H9 (cell line): ENCODE results near the gene FAM200C. TPM values are rescaled to one million over a fixed set of nuclear protein-coding genes. Genes with fewer than 3 reads are reported as not detected.

Experiments
- DNase-seq: peaks from one replicate; pipeline ENCODE4 v3.0.0-alpha.2; 2017
- H2AFZ ChIP-seq: one replicate; pipeline ENCODE4 v1.6.1; 2013; ENCODE audit warnings: mild to moderate bottlenecking, low read length, control low read depth, moderate library complexity
- H2AK5ac ChIP-seq: 2 replicates; pipeline ENCODE4 v1.6.1; 2013; ENCODE audit warnings: low read length, control low read depth, mixed read lengths; ENCODE audit not compliant: insufficient read length
- H2BK120ac ChIP-seq: one replicate; pipeline ENCODE4 v1.6.1; 2013; ENCODE audit warnings: low read depth, mild to moderate bottlenecking, low read length, control low read depth, inconsistent platforms; ENCODE audit not compliant: poor library complexity, severe bottlenecking
- H2BK12ac ChIP-seq: 2 replicates; pipeline ENCODE4 v1.6.1; 2013; ENCODE audit warnings: low read length, control low read depth, mixed read lengths, low read depth; ENCODE audit not compliant: insufficient read length
- H2BK15ac ChIP-seq: 2 replicates; pipeline ENCODE4 v1.6.1; 2013; ENCODE audit warnings: low read depth, low read length, control low read depth
- H2BK20ac ChIP-seq: one replicate; pipeline ENCODE4 v1.6.1; 2013; ENCODE audit warnings: low read depth, mild to moderate bottlenecking, low read length, control low read depth, inconsistent platforms; ENCODE audit not compliant: poor library complexity, severe bottlenecking
- H2BK5ac ChIP-seq: 2 replicates; pipeline ENCODE4 v1.6.1; 2013; ENCODE audit warnings: low read length, control low read depth, mixed read lengths; ENCODE audit not compliant: insufficient read length
- H3K14ac ChIP-seq: 2 replicates; pipeline ENCODE4 v1.6.1; 2013; ENCODE audit warnings: low read length, control low read depth; ENCODE audit not compliant: insufficient read depth
- H3K18ac ChIP-seq: 2 replicates; pipeline ENCODE4 v1.6.1; 2013; ENCODE audit warnings: low read depth, mild to moderate bottlenecking, mixed read lengths, low read length, control low read depth; ENCODE audit not compliant: insufficient read length
- H3K23ac ChIP-seq: 2 replicates; pipeline ENCODE4 v1.6.1; 2013; ENCODE audit warnings: low read length, control low read depth, mixed read lengths, low read depth; ENCODE audit not compliant: insufficient read length
- H3K23me2 ChIP-seq: 2 replicates; pipeline ENCODE4 v1.6.1; 2013; ENCODE audit warnings: low read depth, mild to moderate bottlenecking, mixed read lengths, low read length, control low read depth; ENCODE audit not compliant: insufficient read length, poor library complexity, severe bottlenecking
- H3K27ac ChIP-seq: 2 replicates; pipeline ENCODE4 v1.5.1; 2013; ENCODE audit warnings: low read length, control low read depth, mixed read lengths, low read depth; ENCODE audit not compliant: insufficient read length
- H3K27me3 ChIP-seq: 2 replicates; pipeline ENCODE4 v1.6.1; 2013; ENCODE audit warnings: low read length, control low read depth, inconsistent platforms; ENCODE audit not compliant: insufficient read depth
- H3K4ac ChIP-seq: 2 replicates; pipeline ENCODE4 v1.6.1; 2013; ENCODE audit warnings: low read depth, mild to moderate bottlenecking, control low read depth, inconsistent platforms, low read length, moderate library complexity
- H3K4me1 ChIP-seq: 2 replicates; pipeline ENCODE4 v1.6.1; 2013; ENCODE audit warnings: low read length, control low read depth, inconsistent platforms; ENCODE audit not compliant: insufficient read depth
- H3K4me2 ChIP-seq: 2 replicates; pipeline ENCODE4 v1.6.1; 2013; ENCODE audit warnings: low read length, control low read depth, mixed read lengths; ENCODE audit not compliant: insufficient read length, insufficient read depth
- H3K56ac ChIP-seq: 2 replicates; pipeline ENCODE4 v1.6.1; 2013; ENCODE audit warnings: low read depth, mild to moderate bottlenecking, mixed read lengths, low read length, control low read depth; ENCODE audit not compliant: insufficient read length
- H3K79me1 ChIP-seq: 2 replicates; pipeline ENCODE4 v1.6.1; 2013; ENCODE audit warnings: low read depth, mild to moderate bottlenecking, moderate library complexity, low read length, control low read depth, inconsistent platforms; ENCODE audit not compliant: insufficient read depth, poor library complexity, severe bottlenecking
- H3K79me2 ChIP-seq: 2 replicates; pipeline ENCODE4 v1.6.1; 2013; ENCODE audit warnings: low read length, control low read depth, inconsistent platforms; ENCODE audit not compliant: insufficient read depth
- H3K9ac ChIP-seq: 2 replicates; pipeline ENCODE4 v1.6.1; 2013; ENCODE audit warnings: low read length, control low read depth, mixed read lengths; ENCODE audit not compliant: insufficient read length; ENCODE audit errors: extremely low read depth
- H3K9me3 ChIP-seq: one replicate; pipeline ENCODE4 v1.6.1; 2013; ENCODE audit warnings: low read depth, low read length, inconsistent platforms; ENCODE audit not compliant: control insufficient read depth
- H3T11ph ChIP-seq: one replicate; pipeline ENCODE4 v1.6.1; 2013; ENCODE audit warnings: mild to moderate bottlenecking, low read length, control low read depth, inconsistent platforms
- H4K20me1 ChIP-seq: one replicate; pipeline ENCODE4 v1.6.1; 2013; ENCODE audit not compliant: control insufficient read depth, insufficient read length, insufficient read depth
- H4K5ac ChIP-seq: 2 replicates; pipeline ENCODE4 v1.6.1; 2013; ENCODE audit warnings: low read depth, mild to moderate bottlenecking, mixed read lengths, low read length, control low read depth; ENCODE audit not compliant: insufficient read length
- H4K8ac ChIP-seq: replicated peaks from 2 replicates; pipeline ENCODE4 v1.6.1; 2013; ENCODE audit warnings: low read length, control low read depth, mixed read lengths, low read depth; ENCODE audit not compliant: insufficient read length
- H4K91ac ChIP-seq: 2 replicates; pipeline ENCODE4 v1.6.1; 2013; ENCODE audit warnings: low read depth, mild to moderate bottlenecking, moderate library complexity, mixed read lengths, low read length, control low read depth; ENCODE audit not compliant: insufficient read length
- H3K27ac Mint-ChIP-seq, 3 experiments: 2 replicates in 2 of 3; 3 replicates in 1 of 3; pipeline ENCODE4 v1.8.0; 2020 to 2021; ENCODE audit warnings: mixed read lengths in 3 of 3, mild to moderate bottlenecking in 1 of 3, moderate library complexity in 1 of 3
- H3K27me3 Mint-ChIP-seq: 2 replicates; pipeline ENCODE4 v1.8.0; 2021; ENCODE audit warnings: low read depth, mild to moderate bottlenecking, moderate library complexity, mixed read lengths
- H3K36me3 Mint-ChIP-seq, 3 experiments: 2 replicates in 2 of 3; 3 replicates in 1 of 3; pipeline ENCODE4 v1.8.0; 2020 to 2021; ENCODE audit warnings: low read depth in 3 of 3, mixed read lengths in 3 of 3; ENCODE audit not compliant: insufficient read depth in 1 of 3
- H3K4me1 Mint-ChIP-seq, 2 experiments: 2 replicates each; pipeline ENCODE4 v1.8.0; 2020; ENCODE audit warnings: mixed read lengths in 2 of 2
- H3K4me3 Mint-ChIP-seq, 2 experiments: 2 replicates in 1 of 2; 3 replicates in 1 of 2; pipeline ENCODE4 v1.8.0; 2020 to 2021; ENCODE audit warnings: mild to moderate bottlenecking in 2 of 2, mixed read lengths in 2 of 2, moderate library complexity in 1 of 2
- H3K9me3 Mint-ChIP-seq, 2 experiments: 2 replicates in 1 of 2; 3 replicates in 1 of 2; pipeline ENCODE4 v1.8.0; 2020; ENCODE audit warnings: mild to moderate bottlenecking in 2 of 2, mixed read lengths in 2 of 2, moderate library complexity in 1 of 2
- WGBS: extraction: QIAGEN DNeasy Blood & Tissue Kit; methylation state at CpG from one replicate; pipeline ENCODE4 v1.1.7; 2013; ENCODE audit warnings: missing lambda C conversion rate, low lambda C conversion rate, mixed read lengths; ENCODE audit not compliant: insufficient read length; ENCODE audit errors: extremely low coverage; 5-methylcytosine and 5-hydroxymethylcytosine counted together
- total RNA-seq: library from RNA; stranded (reverse); gene quantifications from 2 replicates; pipeline ENCODE4 v1.2.1, GENCODE V29; 2021
- TF ChIP-seq, protein P1 (sequence below): fragments of 200-600 bp; sonication (generic); conservative IDR thresholded peaks from 3 replicates; pipeline ENCODE4 v1.8.0; 2021; ENCODE audit warnings: antibody characterized with exemption, mild to moderate bottlenecking

Gene FAM200C
- total RNA-seq, 1 experiment from 2014 or later, result 4.3 TPM

DNA sequence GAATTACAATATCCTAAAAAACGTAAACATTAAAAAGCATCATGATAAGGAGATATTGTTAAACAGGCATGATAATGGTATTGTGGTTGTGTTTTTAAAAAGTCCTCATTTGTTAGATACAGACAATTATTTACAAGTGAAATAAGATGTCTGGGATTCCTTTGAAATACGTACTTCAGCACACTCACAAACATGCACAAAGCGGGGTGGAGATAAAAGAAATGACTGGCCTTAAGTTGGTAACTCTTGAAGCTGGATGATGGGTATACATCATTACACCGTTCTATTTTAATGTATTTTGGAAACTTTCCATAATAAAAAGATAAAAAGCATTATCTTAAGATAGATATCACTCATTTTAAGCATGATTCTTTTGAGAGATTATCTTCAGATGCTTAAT is 1.0 kb downstream of the FAM200C start:
- no peak for DNase-seq

More for the DNA sequence above, 1.0 kb downstream of the FAM200C start:
- Histone ChIP-seq H2BK12ac (no peak overlapping the region), H3K4me2 (peak overlapping the region; percentile 93), H2BK120ac (no peak overlapping the region), H2BK5ac (no peak overlapping the region), H3K79me2 (no peaks in the 10 kb centered on the region), H4K91ac (no peak overlapping the region), H3K14ac (no peak overlapping the region), H3K27ac (no peak overlapping the region), H2BK20ac (no peak overlapping the region), H3K27me3 (no peaks in the 10 kb centered on the region), H3K4ac (no peak overlapping the region), H3K79me1 (no peaks in the 10 kb centered on the region), H2AFZ (no peak overlapping the region), H3K4me1 (no peaks in the 10 kb centered on the region), H2AK5ac (no peak overlapping the region), H4K8ac (no peak overlapping the region), H3K23me2 (peaks cover 4% of the 10 kb centered on the region), H3K23ac (no peak overlapping the region), H3K56ac (no peak overlapping the region), H4K5ac (no peak overlapping the region), H4K20me1 (no peaks in the 10 kb centered on the region), H3K9me3 (no peaks in the 10 kb centered on the region), H3T11ph (no peak overlapping the region), H3K9ac (peak overlapping the region; percentile 99), H3K18ac (no peak overlapping the region), H2BK15ac (no peak overlapping the region)
- Mint-ChIP-seq H3K4me3 (peak overlapping the region; percentile 86 to 92), H3K36me3 (peaks cover 0 to 13% (median 13%) of the 10 kb centered on the region in 3 experiments; a peak in 6 of 7 replicates), H3K27me3 (no peaks in the 10 kb centered on the region), H3K27ac (peak overlapping the region in 2 of 3 experiments; percentile 4 to 98; a peak in 2 of 7 replicates), H3K4me1 (peaks cover 17 to 21% of the 10 kb centered on the region in 2 experiments), H3K9me3 (no peaks in the 10 kb centered on the region)
- WGBS, result no CpG with 5 or more reads among the region's 4 CpGs
- TF ChIP-seq, protein P1, sequence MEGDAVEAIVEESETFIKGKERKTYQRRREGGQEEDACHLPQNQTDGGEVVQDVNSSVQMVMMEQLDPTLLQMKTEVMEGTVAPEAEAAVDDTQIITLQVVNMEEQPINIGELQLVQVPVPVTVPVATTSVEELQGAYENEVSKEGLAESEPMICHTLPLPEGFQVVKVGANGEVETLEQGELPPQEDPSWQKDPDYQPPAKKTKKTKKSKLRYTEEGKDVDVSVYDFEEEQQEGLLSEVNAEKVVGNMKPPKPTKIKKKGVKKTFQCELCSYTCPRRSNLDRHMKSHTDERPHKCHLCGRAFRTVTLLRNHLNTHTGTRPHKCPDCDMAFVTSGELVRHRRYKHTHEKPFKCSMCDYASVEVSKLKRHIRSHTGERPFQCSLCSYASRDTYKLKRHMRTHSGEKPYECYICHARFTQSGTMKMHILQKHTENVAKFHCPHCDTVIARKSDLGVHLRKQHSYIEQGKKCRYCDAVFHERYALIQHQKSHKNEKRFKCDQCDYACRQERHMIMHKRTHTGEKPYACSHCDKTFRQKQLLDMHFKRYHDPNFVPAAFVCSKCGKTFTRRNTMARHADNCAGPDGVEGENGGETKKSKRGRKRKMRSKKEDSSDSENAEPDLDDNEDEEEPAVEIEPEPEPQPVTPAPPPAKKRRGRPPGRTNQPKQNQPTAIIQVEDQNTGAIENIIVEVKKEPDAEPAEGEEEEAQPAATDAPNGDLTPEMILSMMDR, result no peak
